ENCODE data around the gene GOSR1.
"Not testable (repeated sequence)": the region's sequence is repeated elsewhere in the genome, so short reads cannot be mapped to it uniquely, and the experiment has no call there.

GOSR1 gene

GRCh38 chr17:30564422-30565072 is 87.3 kb downstream of the GOSR1 start:
- not testable (repeated sequence) for DNase-seq

- DNase-seq = no peak
These were observed 88.1 kb downstream of the GOSR1 start for GRCh38 chr17:30565073-30565935.

GRCh38 chr17:30566104-30566503 is 88.9 kb downstream of the GOSR1 start:
- DNase-seq = not testable (repeated sequence)

GRCh38 chr17:30566516-30567225 is 89.5 kb downstream of the GOSR1 start:
- DNase-seq = not testable (repeated sequence)

- DNase-seq = no peak
These were observed 90.3 kb downstream of the GOSR1 start for GRCh38 chr17:30567231-30568116.

- DNase-seq = no peak
These were observed 90.9 kb downstream of the GOSR1 start for GRCh38 chr17:30568117-30568430.

GRCh38 chr17:30569531-30570175 is 92.4 kb downstream of the GOSR1 start:
- not testable (repeated sequence) for DNase-seq

GRCh38 chr17:30570191-30570590 is 93.0 kb downstream of the GOSR1 start:
- no peak for DNase-seq

GRCh38 chr17:30570596-30571265 is 93.5 kb downstream of the GOSR1 start:
- DNase-seq = no peak

GRCh38 chr17:30571404-30571803 is 94.2 kb downstream of the GOSR1 start:
- not testable (repeated sequence) for DNase-seq

- no peak for DNase-seq
These were observed 94.7 kb downstream of the GOSR1 start for GRCh38 chr17:30571921-30572320.

GRCh38 chr17:30572651-30573554 is 95.7 kb downstream of the GOSR1 start:
- DNase-seq = not testable (repeated sequence)

GRCh38 chr17:30573603-30574175 is 96.5 kb downstream of the GOSR1 start:
- DNase-seq = no peak

GRCh38 chr17:30574309-30574708 is 97.1 kb downstream of the GOSR1 start:
- DNase-seq = not testable (repeated sequence)

GRCh38 chr17:30574806-30575205 is 97.6 kb downstream of the GOSR1 start:
- not testable (repeated sequence) for DNase-seq

GRCh38 chr17:30575648-30576325 is 98.6 kb downstream of the GOSR1 start:
- not testable (repeated sequence) for DNase-seq

GRCh38 chr17:30576326-30576861 is 99.2 kb downstream of the GOSR1 start:
- no peak for DNase-seq
